K562 (cell line): ENCODE results near the gene SLC22A7. TPM values are rescaled to one million over a fixed set of nuclear protein-coding genes. Genes with fewer than 3 reads are reported as not detected.

Experiments
- CCAR2 ChIP-seq: fragments of 200-400 bp; formaldehyde crosslinking; IDR thresholded peaks from 2 replicates; pipeline ENCODE4 v1.6.1; 2017; ENCODE audit warnings: mild to moderate bottlenecking, low read depth, low read length
- CREM ChIP-seq: IDR thresholded peaks from 2 replicates; pipeline ENCODE4 v1.6.1; 2014; ENCODE audit warnings: antibody characterized with exemption, low read depth
- IRF2 ChIP-seq: sonication (generic); formaldehyde crosslinking; IDR thresholded peaks from 2 replicates; pipeline ENCODE4 v1.8.1; 2022; ENCODE audit warnings: mild to moderate bottlenecking, missing genetic modification reagents
- JUN ChIP-seq, 2 experiments: sonication (generic) in 1 of 2; formaldehyde crosslinking in 1 of 2; IDR thresholded peaks; 2 replicates each; pipeline versions ENCODE4 v1.6.1 to v1.8.0; 2012 to 2022; ENCODE audit warnings: borderline replicate concordance in 2 of 2, mild to moderate bottlenecking in 2 of 2, improper control_type of control experiment in 1 of 2, low read depth in 1 of 2, low read length in 1 of 2, missing genetic modification reagents in 1 of 2
- KHSRP ChIP-seq: fragments of 450-650 bp; IDR thresholded peaks from 2 replicates; pipeline ENCODE4 v1.6.1; 2017
- MYNN ChIP-seq, 2 experiments: sonication (generic); formaldehyde crosslinking in 1 of 2; IDR thresholded peaks; 2 replicates each; pipeline versions ENCODE4 v1.5.0 to v1.6.1; 2016 to 2020; ENCODE audit warnings: antibody characterized with exemption in 1 of 2, missing genetic modification reagents in 1 of 2
- NCOA1 ChIP-seq: fragments of 450-650 bp; IDR thresholded peaks from 2 replicates; pipeline ENCODE4 v1.6.1; 2016; ENCODE audit warnings: low read depth
- NCOA6 ChIP-seq: fragments of 450-650 bp; IDR thresholded peaks from 2 replicates; pipeline ENCODE4 v1.6.1; 2017; ENCODE audit warnings: mild to moderate bottlenecking
- NEUROD1 ChIP-seq: fragments of 150-350 bp; IDR thresholded peaks from 2 replicates; pipeline ENCODE4 v1.6.1; 2014; ENCODE audit warnings: borderline replicate concordance, low read length, low read depth; ENCODE audit not compliant: partially characterized antibody
- OTX1 ChIP-seq: fragments of 450-650 bp; formaldehyde crosslinking; IDR thresholded peaks from 2 replicates; pipeline ENCODE4 v1.4.0; 2022; ENCODE audit warnings: mild to moderate bottlenecking
- PHF8 ChIP-seq: fragments of 200-600 bp; sonication (generic); IDR thresholded peaks from 2 replicates; pipeline ENCODE4 v1.6.1; 2012; ENCODE audit warnings: mixed run types, mild to moderate bottlenecking, inconsistent platforms, low read length, moderate library complexity, borderline replicate concordance
- POU5F1 ChIP-seq: fragments of 150-350 bp; IDR thresholded peaks from 2 replicates; pipeline ENCODE4 v1.6.1; 2014; ENCODE audit warnings: borderline replicate concordance, low read length, low read depth, mild to moderate bottlenecking; ENCODE audit not compliant: partially characterized antibody
- RAD51 ChIP-seq: fragments of 450-650 bp; IDR thresholded peaks from 2 replicates; pipeline ENCODE4 v1.7.1; 2016; ENCODE audit warnings: low read depth, mild to moderate bottlenecking, borderline replicate concordance
- SREBF1 ChIP-seq: fragments of 150-350 bp; IDR thresholded peaks from 2 replicates; pipeline ENCODE4 v1.6.1; 2014; ENCODE audit warnings: antibody characterized with exemption, low read depth, low read length, borderline replicate concordance
- TEAD4 ChIP-seq, 2 experiments: sonication (generic) in 1 of 2; formaldehyde crosslinking in 1 of 2; IDR thresholded peaks; 2 replicates each; pipeline versions ENCODE4 v1.6.1 to v1.8.0; 2012 to 2022; ENCODE audit warnings: borderline replicate concordance in 1 of 2, inconsistent platforms in 1 of 2, low read length in 1 of 2, mild to moderate bottlenecking in 1 of 2, missing genetic modification reagents in 1 of 2
- ZNF24 ChIP-seq: fragments of 450-650 bp; IDR thresholded peaks from 2 replicates; pipeline ENCODE4 v1.6.1; 2016
- ZNF324 ChIP-seq: fragments of 250-450 bp; sonication (Bioruptor Pico); IDR thresholded peaks from 2 replicates; pipeline ENCODE4 v1.4.0; 2020; ENCODE audit warnings: mild to moderate bottlenecking
- ZNF347 ChIP-seq: fragments of 450-650 bp; formaldehyde crosslinking; IDR thresholded peaks from 2 replicates; pipeline ENCODE4 v1.4.0; 2020; ENCODE audit warnings: low read depth, mild to moderate bottlenecking, moderate library complexity
- polyA plus RNA-seq, 8 experiments: library from polyadenylated mRNA; depleted of rRNA in 4 of 8; stranded (reverse) in 5 of 8; unstranded in 3 of 8; fragments of >200 nt; fragmentation: Nextera tagmentation in 2 of 8; fragmentation: Illumina TruSeq in 1 of 8; extraction: Ambion mirVana in 2 of 8; extraction: Trizol in 1 of 8; gene quantifications; 2 replicates each; pipeline versions ENCODE4 v1.2.1 to v1.2.3, GENCODE V29; 2011 to 2014; ENCODE audit warnings: inconsistent platforms in 1 of 8, missing spikeins in 1 of 8
- total RNA-seq, 7 experiments: library from RNA; depleted of rRNA in 6 of 7; stranded (reverse); fragments of >200 nt in 6 of 7; fragmentation: Illumina TruSeq in 2 of 7; extraction: Trizol in 2 of 7; gene quantifications; 2 replicates each; pipeline versions ENCODE4 v1.2.1 to v1.2.3, GENCODE V29; 2011 to 2021; ENCODE audit warnings: low replicate concordance in 1 of 7
- TF ChIP-seq, protein P1 (sequence below): fragments of 150-350 bp; conservative IDR thresholded peaks from 2 replicates; pipeline ENCODE4 v1.6.1; 2014; ENCODE audit warnings: low read length
- TF ChIP-seq, protein P2 (sequence below), 2 experiments: fragments of 450-650 bp in 1 of 2; IDR thresholded peaks; 2 replicates each; pipeline ENCODE4 v1.6.1; 2011 to 2017; ENCODE audit warnings: low read depth in 2 of 2, antibody characterized with exemption in 1 of 2, borderline replicate concordance in 1 of 2, low read length in 1 of 2, mild to moderate bottlenecking in 1 of 2, mixed read lengths in 1 of 2; ENCODE audit not compliant: control insufficient read depth in 1 of 2

Gene SLC22A7
- total and polyA plus RNA-seq, 9 of the 15 experiments (the other 6 are each of a cell fraction or from before 2014, with no cell fraction given): not detected

DNA sequence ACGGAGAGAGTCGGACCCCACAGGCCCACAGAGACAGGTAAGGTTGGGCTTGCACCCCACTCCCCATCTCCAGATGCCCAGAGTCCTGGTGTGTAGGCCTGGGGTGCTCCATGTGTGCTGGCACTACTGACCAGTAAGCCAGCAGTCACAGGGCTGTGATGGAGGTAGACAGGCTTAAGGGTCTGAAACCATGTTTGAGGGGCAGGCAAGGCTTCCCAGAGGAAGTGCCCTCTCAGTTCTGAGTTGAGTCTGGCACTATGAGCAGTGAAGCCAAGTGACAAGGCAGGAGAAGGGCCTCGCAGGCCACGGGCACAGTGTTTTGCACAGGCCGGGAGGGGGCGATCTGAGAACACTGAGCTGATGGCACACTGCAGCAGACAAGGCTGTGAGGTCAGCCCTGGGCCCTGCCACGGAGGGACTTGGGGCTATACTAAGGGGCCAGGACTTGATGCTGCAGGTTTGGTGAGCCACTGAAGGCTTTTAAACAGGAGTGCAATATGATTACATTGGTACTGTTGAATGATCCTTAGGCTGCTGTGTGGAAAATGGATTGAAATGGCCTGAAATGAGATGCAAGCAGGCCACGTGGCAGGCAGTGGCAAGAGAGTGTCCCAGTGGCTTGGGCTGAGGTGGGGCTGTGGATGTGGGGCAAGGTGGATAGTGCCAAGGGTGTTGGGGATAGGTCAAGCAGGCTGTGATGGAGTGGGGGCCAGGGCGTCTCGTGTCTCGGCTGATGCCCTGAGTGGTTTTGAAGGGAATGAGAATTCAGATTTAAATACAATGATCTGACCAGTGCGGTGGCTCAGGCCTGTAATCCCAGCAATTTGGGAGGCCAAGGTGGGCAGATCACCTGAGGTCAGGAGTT, 34.5 kb upstream of the SLC22A7 start (continued):
- TF ChIP-seq, protein P1, sequence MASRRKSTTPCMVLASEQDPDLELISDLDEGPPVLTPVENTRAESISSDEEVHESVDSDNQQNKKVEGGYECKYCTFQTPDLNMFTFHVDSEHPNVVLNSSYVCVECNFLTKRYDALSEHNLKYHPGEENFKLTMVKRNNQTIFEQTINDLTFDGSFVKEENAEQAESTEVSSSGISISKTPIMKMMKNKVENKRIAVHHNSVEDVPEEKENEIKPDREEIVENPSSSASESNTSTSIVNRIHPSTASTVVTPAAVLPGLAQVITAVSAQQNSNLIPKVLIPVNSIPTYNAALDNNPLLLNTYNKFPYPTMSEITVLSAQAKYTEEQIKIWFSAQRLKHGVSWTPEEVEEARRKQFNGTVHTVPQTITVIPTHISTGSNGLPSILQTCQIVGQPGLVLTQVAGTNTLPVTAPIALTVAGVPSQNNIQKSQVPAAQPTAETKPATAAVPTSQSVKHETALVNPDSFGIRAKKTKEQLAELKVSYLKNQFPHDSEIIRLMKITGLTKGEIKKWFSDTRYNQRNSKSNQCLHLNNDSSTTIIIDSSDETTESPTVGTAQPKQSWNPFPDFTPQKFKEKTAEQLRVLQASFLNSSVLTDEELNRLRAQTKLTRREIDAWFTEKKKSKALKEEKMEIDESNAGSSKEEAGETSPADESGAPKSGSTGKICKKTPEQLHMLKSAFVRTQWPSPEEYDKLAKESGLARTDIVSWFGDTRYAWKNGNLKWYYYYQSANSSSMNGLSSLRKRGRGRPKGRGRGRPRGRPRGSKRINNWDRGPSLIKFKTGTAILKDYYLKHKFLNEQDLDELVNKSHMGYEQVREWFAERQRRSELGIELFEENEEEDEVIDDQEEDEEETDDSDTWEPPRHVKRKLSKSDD: no peak
- peak; percentile 76; the same call in 1 of the 2 replicates for TF ChIP-seq ZNF24
- TF ChIP-seq JUN (IDR thresholded peaks at IDR 0.05; ENCODE audit: borderline replicate concordance, low read depth, low read length): peak; percentile 47; the same call in 1 of the 2 replicates
- TF ChIP-seq JUN (CRISPR knock-in tag; IDR thresholded peaks at IDR 0.05; ENCODE audit: borderline replicate concordance): no peak
- peak; percentile 60 for TF ChIP-seq CREM
- TF ChIP-seq CCAR2: no peak
- no peak for TF ChIP-seq IRF2 (CRISPR knock-in tag)
- TF ChIP-seq NCOA1: no peak
- no peak for TF ChIP-seq SREBF1
- TF ChIP-seq OTX1 (CRISPR knock-in tag): no peak
- no peak for TF ChIP-seq TEAD4 (IDR thresholded peaks at IDR 0.05; ENCODE audit: low read length)
- no peak for TF ChIP-seq TEAD4 (CRISPR knock-in tag; IDR thresholded peaks at IDR 0.05; ENCODE audit: borderline replicate concordance)
- TF ChIP-seq NCOA6: no peak
- TF ChIP-seq POU5F1: no peak
- TF ChIP-seq PHF8: no peak
- no peak for TF ChIP-seq KHSRP
- no peak for TF ChIP-seq ZNF324 (CRISPR knock-in tag)
- TF ChIP-seq, protein P2, sequence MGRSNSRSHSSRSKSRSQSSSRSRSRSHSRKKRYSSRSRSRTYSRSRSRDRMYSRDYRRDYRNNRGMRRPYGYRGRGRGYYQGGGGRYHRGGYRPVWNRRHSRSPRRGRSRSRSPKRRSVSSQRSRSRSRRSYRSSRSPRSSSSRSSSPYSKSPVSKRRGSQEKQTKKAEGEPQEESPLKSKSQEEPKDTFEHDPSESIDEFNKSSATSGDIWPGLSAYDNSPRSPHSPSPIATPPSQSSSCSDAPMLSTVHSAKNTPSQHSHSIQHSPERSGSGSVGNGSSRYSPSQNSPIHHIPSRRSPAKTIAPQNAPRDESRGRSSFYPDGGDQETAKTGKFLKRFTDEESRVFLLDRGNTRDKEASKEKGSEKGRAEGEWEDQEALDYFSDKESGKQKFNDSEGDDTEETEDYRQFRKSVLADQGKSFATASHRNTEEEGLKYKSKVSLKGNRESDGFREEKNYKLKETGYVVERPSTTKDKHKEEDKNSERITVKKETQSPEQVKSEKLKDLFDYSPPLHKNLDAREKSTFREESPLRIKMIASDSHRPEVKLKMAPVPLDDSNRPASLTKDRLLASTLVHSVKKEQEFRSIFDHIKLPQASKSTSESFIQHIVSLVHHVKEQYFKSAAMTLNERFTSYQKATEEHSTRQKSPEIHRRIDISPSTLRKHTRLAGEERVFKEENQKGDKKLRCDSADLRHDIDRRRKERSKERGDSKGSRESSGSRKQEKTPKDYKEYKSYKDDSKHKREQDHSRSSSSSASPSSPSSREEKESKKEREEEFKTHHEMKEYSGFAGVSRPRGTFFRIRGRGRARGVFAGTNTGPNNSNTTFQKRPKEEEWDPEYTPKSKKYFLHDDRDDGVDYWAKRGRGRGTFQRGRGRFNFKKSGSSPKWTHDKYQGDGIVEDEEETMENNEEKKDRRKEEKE (IDR thresholded peaks at IDR 0.05; ENCODE audit: borderline replicate concordance in 1 of 2, control insufficient read depth in 1 of 2, low read depth in 2 of 2, low read length in 1 of 2): no peak
- no peak for TF ChIP-seq NEUROD1
- no peak for TF ChIP-seq ZNF347 (CRISPR knock-in tag)
- TF ChIP-seq RAD51: no peak
- peak; percentile 55; the same call in 1 of the 2 replicates for TF ChIP-seq MYNN (IDR thresholded peaks at IDR 0.05)
- no peak for TF ChIP-seq MYNN (CRISPR knock-in tag; IDR thresholded peaks at IDR 0.05)
